K562 (cell line): ENCODE data around the gene C6orf89.

ENCODE experiments used
- KDM4B ChIP-seq, 2 experiments: fragments of 450-650 bp in 1 of 2; sonication (generic) in 1 of 2; IDR thresholded peaks; 2 replicates each; pipeline ENCODE4 v1.6.1; 2016 to 2017; ENCODE audit warnings: borderline replicate concordance in 2 of 2, antibody characterized with exemption in 1 of 2, low read depth in 1 of 2, mild to moderate bottlenecking in 1 of 2
- POLR2AphosphoS5 ChIP-seq: IDR thresholded peaks from 2 replicates; pipeline ENCODE4 v1.6.1; 2011; ENCODE audit warnings: mild to moderate bottlenecking, low read depth, low read length, moderate library complexity; ENCODE audit not compliant: control insufficient read depth, insufficient read depth
- TAF7 ChIP-seq: fragments of 450-650 bp; IDR thresholded peaks from 2 replicates; pipeline ENCODE4 v1.6.1; 2016; ENCODE audit warnings: missing genetic modification characterization, missing compliant biosample characterization
- TF ChIP-seq, protein P1 (sequence below), 3 experiments: IDR thresholded peaks in 2 of 3; conservative IDR thresholded peaks in 1 of 3; 2 replicates each; pipeline ENCODE4 v1.5.1; 2011 to 2012; ENCODE audit warnings: low read length in 3 of 3, mild to moderate bottlenecking in 3 of 3, control low read depth in 2 of 3, improper control_type of control experiment in 1 of 3, inconsistent platforms in 1 of 3, low read depth in 1 of 3, mixed read lengths in 1 of 3, moderate library complexity in 1 of 3; ENCODE audit not compliant: insufficient read depth in 2 of 3

DNA sequence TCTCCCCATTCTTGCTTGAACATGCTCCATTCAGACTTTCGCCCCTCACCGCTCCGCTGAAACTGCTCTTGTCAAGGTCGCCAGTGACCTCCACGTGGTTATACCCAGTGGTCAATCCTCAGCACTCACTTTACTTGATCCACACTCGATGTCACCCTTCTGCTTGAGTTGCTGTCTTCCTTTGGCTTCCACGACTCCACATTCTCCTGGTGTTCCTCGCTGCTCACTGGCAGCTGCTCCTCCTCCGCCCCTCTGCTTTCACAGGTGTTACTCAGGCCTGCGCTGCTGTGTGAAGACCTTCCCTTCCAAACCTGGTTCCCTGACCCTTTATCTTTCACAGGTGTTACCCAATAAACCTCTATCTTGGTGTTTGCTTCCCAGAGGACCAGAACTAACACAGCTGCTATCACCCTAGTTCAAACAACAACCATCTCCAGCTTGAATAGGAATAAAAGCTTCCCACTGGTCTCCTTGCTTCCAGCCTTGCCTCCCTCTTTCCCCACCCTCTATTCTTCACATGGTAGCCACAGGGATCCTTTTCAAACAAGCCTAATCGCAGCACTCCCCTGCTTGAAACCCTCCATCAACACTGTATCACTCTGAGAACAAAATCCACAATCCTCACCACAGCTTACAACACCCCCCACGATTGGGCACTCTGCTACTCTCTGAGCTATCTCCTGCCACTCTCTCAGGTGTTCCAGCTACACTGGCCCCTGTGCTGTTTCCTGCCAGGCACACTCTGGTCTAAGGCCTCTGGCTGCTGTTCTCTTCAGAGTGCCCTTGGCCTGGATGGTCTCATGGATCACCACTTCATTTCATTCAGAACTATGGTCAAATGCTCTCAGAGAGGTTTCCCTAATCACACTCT, 21.8 kb upstream of the C6orf89 start:
- TF ChIP-seq, protein P1, sequence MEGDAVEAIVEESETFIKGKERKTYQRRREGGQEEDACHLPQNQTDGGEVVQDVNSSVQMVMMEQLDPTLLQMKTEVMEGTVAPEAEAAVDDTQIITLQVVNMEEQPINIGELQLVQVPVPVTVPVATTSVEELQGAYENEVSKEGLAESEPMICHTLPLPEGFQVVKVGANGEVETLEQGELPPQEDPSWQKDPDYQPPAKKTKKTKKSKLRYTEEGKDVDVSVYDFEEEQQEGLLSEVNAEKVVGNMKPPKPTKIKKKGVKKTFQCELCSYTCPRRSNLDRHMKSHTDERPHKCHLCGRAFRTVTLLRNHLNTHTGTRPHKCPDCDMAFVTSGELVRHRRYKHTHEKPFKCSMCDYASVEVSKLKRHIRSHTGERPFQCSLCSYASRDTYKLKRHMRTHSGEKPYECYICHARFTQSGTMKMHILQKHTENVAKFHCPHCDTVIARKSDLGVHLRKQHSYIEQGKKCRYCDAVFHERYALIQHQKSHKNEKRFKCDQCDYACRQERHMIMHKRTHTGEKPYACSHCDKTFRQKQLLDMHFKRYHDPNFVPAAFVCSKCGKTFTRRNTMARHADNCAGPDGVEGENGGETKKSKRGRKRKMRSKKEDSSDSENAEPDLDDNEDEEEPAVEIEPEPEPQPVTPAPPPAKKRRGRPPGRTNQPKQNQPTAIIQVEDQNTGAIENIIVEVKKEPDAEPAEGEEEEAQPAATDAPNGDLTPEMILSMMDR (IDR thresholded peaks at IDR 0.05 in 2 of 3, conservative IDR thresholded peaks at IDR 0.05 in 1 of 3; ENCODE audit: insufficient read depth in 2 of 3, low read depth in 1 of 3, low read length in 3 of 3) = no peak
- TF ChIP-seq TAF7 (tag) (no peak), KDM4B (IDR thresholded peaks at IDR 0.05; ENCODE audit: borderline replicate concordance in 2 of 2, low read depth in 1 of 2) (no peak), POLR2AphosphoS5 (no peak)
